Uterus (tissue), 4 donors: ENCODE measurements around the gene MDM4. TPM values are rescaled to one million over a fixed set of nuclear protein-coding genes. Genes with fewer than 3 reads are reported as not detected.

Experiments used
- DNase-seq, 2 donors: peaks; one replicate each; pipeline ENCODE4 v3.0.0-alpha.2; 2019 to 2020
- H3K27ac ChIP-seq, 2 donors: fragments of 200-600 bp; sonication (generic); 1 replicate in 1 of 2; 2 replicates in 1 of 2; pipeline ENCODE4 v1.5.1; 2016 to 2018
- H3K27me3 ChIP-seq, 2 donors: fragments of 200-600 bp; sonication (generic); one replicate each; pipeline ENCODE4 v1.5.1; 2018 to 2019; ENCODE audit warnings: control low read depth in 1 of 2
- H3K36me3 ChIP-seq, 2 donors: fragments of 200-600 bp; sonication (generic); one replicate each; pipeline ENCODE4 v1.5.1; 2019; ENCODE audit warnings: control low read depth in 1 of 2
- H3K4me1 ChIP-seq, 2 donors: fragments of 200-600 bp; sonication (generic); one replicate each; pipeline ENCODE4 v1.5.1; 2018 to 2019; ENCODE audit warnings: control low read depth in 1 of 2
- H3K4me3 ChIP-seq, 2 donors: fragments of 200-600 bp; sonication (generic); 1 replicate in 1 of 2; 2 replicates in 1 of 2; pipeline ENCODE4 v1.5.1; 2018 to 2019; ENCODE audit warnings: mild to moderate bottlenecking in 1 of 2
- H3K9me3 ChIP-seq, 2 donors: fragments of 200-600 bp; sonication (generic); one replicate each; pipeline ENCODE4 v1.5.1; 2019; ENCODE audit warnings: control low read depth in 1 of 2
- POLR2A ChIP-seq, 2 donors: fragments of 450-650 bp; IDR thresholded peaks; one replicate each; pipeline ENCODE4 v1.6.1; 2016; ENCODE audit warnings: antibody characterized with exemption in 2 of 2, mild to moderate bottlenecking in 1 of 2, moderate library complexity in 1 of 2
- intact Hi-C: fragments of 100-400 bp; cut with DNase I; formaldehyde crosslinking; loops from one replicate; pipeline ENCODE4 v1.15.1; 2023; ENCODE audit warnings: low total_unique reads
- total RNA-seq, 4 donors: library from RNA; depleted of rRNA in 3 of 4; stranded (reverse); fragments of >200 nt in 3 of 4; gene quantifications; one replicate each; pipeline versions ENCODE4 v1.1.0 to v1.2.4, GENCODE V29; 2014 to 2023
- TF ChIP-seq, protein P1 (sequence below), 4 experiments: fragments of 200-600 bp in 2 of 4; fragments of 450-650 bp in 2 of 4; sonication (generic) in 2 of 4; IDR thresholded peaks; one replicate each; pipeline ENCODE4 v1.5.1; 2016 to 2019; ENCODE audit warnings: antibody characterized with exemption in 4 of 4, mild to moderate bottlenecking in 2 of 4, moderate library complexity in 1 of 4
- donor health status: DM: yes; HTN: yes; CAD: no.

MDM4 gene
- total RNA-seq, 4 donors from 2014 or later: 31.0 to 141 (median 134) TPM

DNA sequence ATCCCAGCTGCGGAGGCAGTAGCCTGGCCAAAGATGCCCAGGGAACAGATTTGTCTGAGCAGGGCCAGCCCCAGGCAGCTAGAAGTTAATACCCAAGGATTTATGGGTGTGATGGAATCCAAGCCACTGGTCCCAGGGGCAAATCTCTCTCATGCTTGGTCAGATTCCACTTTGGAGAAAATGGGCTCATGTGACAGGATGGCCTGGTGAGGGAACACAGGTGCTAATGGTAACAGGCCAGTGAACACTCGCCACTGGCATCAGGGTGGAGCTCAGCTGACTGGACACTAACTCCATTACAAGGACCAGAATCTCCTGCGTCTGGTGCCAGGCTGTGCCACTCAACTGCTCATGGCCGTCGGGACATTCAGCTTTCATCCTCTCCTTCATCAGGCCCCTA, 12.0 kb downstream of the MDM4 start:
- Histone ChIP-seq H3K4me3 (no peak overlapping the region), H3K27me3 (no peaks in the 10 kb centered on the region), H3K4me1 (no peaks in the 10 kb centered on the region), H3K27ac (no peak overlapping the region), H3K9me3 (no peaks in the 10 kb centered on the region), H3K36me3 (no peaks in the 10 kb centered on the region)
- no peak for DNase-seq
- intact Hi-C loops: no loop called here
- TF ChIP-seq POLR2A (IDR thresholded peaks at IDR 0.05): no peak
- TF ChIP-seq, protein P1, sequence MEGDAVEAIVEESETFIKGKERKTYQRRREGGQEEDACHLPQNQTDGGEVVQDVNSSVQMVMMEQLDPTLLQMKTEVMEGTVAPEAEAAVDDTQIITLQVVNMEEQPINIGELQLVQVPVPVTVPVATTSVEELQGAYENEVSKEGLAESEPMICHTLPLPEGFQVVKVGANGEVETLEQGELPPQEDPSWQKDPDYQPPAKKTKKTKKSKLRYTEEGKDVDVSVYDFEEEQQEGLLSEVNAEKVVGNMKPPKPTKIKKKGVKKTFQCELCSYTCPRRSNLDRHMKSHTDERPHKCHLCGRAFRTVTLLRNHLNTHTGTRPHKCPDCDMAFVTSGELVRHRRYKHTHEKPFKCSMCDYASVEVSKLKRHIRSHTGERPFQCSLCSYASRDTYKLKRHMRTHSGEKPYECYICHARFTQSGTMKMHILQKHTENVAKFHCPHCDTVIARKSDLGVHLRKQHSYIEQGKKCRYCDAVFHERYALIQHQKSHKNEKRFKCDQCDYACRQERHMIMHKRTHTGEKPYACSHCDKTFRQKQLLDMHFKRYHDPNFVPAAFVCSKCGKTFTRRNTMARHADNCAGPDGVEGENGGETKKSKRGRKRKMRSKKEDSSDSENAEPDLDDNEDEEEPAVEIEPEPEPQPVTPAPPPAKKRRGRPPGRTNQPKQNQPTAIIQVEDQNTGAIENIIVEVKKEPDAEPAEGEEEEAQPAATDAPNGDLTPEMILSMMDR (IDR thresholded peaks at IDR 0.05): no peak

DNA sequence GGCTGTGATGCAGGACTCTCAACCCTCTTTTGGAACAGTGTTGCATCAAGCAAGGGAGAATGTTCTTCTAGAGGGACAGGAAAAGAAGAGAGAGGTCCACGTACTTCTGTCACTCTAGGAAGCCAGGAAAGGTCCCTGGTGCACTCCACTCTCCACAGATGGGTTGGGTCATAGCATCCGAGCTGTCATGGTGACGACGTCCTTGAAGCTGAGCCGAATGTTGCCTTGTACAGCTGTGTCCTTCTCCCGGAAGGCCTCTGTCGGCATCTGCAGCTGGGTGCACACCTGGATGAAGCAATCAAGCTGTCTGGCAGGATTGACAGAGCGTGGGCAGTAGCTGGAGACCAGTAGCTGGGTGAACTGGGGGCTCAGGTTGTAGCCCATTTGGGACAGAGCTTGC, 12.5 kb downstream of the MDM4 start:
- no peak for TF ChIP-seq POLR2A (IDR thresholded peaks at IDR 0.05)
- TF ChIP-seq, protein P1 (IDR thresholded peaks at IDR 0.05): no peak
- no peak for DNase-seq
- intact Hi-C loops: no loop called here
- Histone ChIP-seq H3K4me3 (no peak overlapping the region), H3K27ac (no peak overlapping the region), H3K9me3 (no peaks in the 10 kb centered on the region), H3K36me3 (no peaks in the 10 kb centered on the region), H3K27me3 (no peaks in the 10 kb centered on the region), H3K4me1 (no peaks in the 10 kb centered on the region)

DNA sequence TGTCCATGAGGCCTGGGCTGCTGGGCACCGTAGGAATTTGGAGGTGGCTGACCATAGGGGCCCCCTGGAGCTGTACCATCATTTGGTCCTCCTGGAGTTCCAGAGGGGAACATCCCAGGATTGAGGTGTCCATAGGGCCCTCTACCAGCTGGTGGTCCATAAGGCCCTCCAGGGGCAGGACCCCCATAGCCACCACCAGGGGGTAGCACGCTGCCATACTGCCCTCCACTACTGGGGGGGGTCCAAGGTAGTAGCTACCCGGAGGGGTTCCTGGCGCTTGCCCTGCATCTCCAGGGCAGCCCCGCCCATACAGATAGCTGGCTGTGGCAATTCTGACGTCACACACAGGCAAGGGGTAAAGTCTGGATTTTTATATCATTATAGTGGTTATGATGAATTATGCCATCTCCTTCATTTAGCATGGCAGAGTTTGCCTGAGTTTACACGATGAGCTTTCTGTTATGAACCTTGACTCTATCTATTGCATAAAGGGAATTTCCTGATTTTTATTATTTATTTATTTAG, 13.2 kb downstream of the MDM4 start:
- H3K4me3 ChIP-seq: no peak overlapping the region
- H3K36me3 ChIP-seq: no peaks in the 10 kb centered on the region
- no peak for DNase-seq

GRCh38 chr1:204530932-204531331, 14.7 kb downstream of the MDM4 start:
- DNase-seq: no peak
- no peaks in the 10 kb centered on the region for H3K9me3 ChIP-seq
- H3K4me1 ChIP-seq: no peaks in the 10 kb centered on the region
- no peaks in the 10 kb centered on the region for H3K36me3 ChIP-seq
- intact Hi-C loops: no loop called here
- no peaks in the 10 kb centered on the region for H3K27me3 ChIP-seq
- no peak overlapping the region for H3K27ac ChIP-seq
- no peak overlapping the region for H3K4me3 ChIP-seq
- TF ChIP-seq, protein P1 (IDR thresholded peaks at IDR 0.05): no peak
- no peak for TF ChIP-seq POLR2A (IDR thresholded peaks at IDR 0.05)

More for the DNA sequence above, 13.2 kb downstream of the MDM4 start:
- Histone ChIP-seq H3K27ac (no peak overlapping the region), H3K27me3 (no peaks in the 10 kb centered on the region), H3K4me1 (no peaks in the 10 kb centered on the region), H3K9me3 (no peaks in the 10 kb centered on the region)
- no peak for TF ChIP-seq POLR2A (IDR thresholded peaks at IDR 0.05)
- TF ChIP-seq, protein P1 (IDR thresholded peaks at IDR 0.05): no peak
- intact Hi-C loops: no loop called here

DNA sequence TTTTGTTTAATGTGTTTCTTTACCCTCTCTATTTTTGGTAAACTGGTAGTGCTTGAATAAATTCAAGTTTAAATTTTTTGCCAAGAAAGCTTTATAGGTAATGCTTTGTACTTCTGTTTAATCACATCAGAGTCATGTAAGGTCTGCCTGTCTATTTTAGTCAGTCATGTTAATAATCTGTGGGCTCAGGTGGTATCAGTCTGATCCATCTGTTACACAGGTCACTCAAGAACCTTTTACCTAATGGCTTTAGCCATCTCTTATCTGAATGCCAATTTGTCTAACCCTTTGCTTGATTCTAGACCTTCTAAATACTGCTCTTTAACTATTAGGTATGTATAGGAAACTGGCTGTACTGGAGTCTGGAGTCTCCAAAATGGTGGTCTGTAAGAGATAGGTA, 16.6 kb downstream of the MDM4 start:
- no peaks in the 10 kb centered on the region for H3K9me3 ChIP-seq
- no peak for TF ChIP-seq POLR2A (IDR thresholded peaks at IDR 0.05)
- TF ChIP-seq, protein P1 (IDR thresholded peaks at IDR 0.05): no peak
- no peaks in the 10 kb centered on the region for H3K4me1 ChIP-seq
- no peaks in the 10 kb centered on the region for H3K27me3 ChIP-seq
- DNase-seq: no peak
- intact Hi-C loops: no loop called here
- H3K27ac ChIP-seq: no peak overlapping the region
- no peaks in the 10 kb centered on the region for H3K36me3 ChIP-seq
- H3K4me3 ChIP-seq: no peak overlapping the region
